Tongue (tissue), 2 donors: ENCODE measurements around the gene TBL1X. TPM values are rescaled to one million over a fixed set of nuclear protein-coding genes. Genes with fewer than 3 reads are reported as not detected.

Experiments used
- DNase-seq: peaks from one replicate; pipeline ENCODE4 v3.0.0-alpha.2; 2015
- total RNA-seq: library from RNA; depleted of rRNA; stranded (reverse); fragments of >200 nt; gene quantifications from one replicate; pipeline ENCODE4 v1.2.3, GENCODE V29; 2014

TBL1X gene
- total RNA-seq, 1 donor from 2014 or later, result 27.7 TPM

GRCh38 chrX:9628779-9629493 is 164.1 kb downstream of the TBL1X start:
- no peak for DNase-seq

GRCh38 chrX:9634551-9634950 is 169.7 kb downstream of the TBL1X start:
- no peak for DNase-seq

GRCh38 chrX:9635368-9635767 is 170.5 kb downstream of the TBL1X start:
- peak; percentile 8 for DNase-seq

- DNase-seq, result peak; percentile 19
Measured at GRCh38 chrX:9635803-9636202, 170.9 kb downstream of the TBL1X start.

- DNase-seq, result no peak
Measured at GRCh38 chrX:9638871-9639270, 174.0 kb downstream of the TBL1X start.

- DNase-seq, result peak; percentile 68
Measured at GRCh38 chrX:9642270-9642995, 177.6 kb downstream of the TBL1X start.

- no peak for DNase-seq
Measured at GRCh38 chrX:9643807-9644206, 178.9 kb downstream of the TBL1X start.

- peak; percentile 11 for DNase-seq
Measured at GRCh38 chrX:9644335-9644734, 179.5 kb downstream of the TBL1X start.

GRCh38 chrX:9646471-9647224 is 181.8 kb downstream of the TBL1X start:
- peak; percentile 30 for DNase-seq

GRCh38 chrX:9647431-9647830 is 182.6 kb downstream of the TBL1X start:
- DNase-seq, result peak; percentile 66

- DNase-seq, result no peak
Measured at GRCh38 chrX:9650091-9650490, 185.2 kb downstream of the TBL1X start.

GRCh38 chrX:9651737-9652136 is 186.9 kb downstream of the TBL1X start:
- no peak for DNase-seq

- DNase-seq, result no peak
Measured at GRCh38 chrX:9654929-9655328, 190.1 kb downstream of the TBL1X start.

GRCh38 chrX:9656277-9656676 is 191.4 kb downstream of the TBL1X start:
- peak; percentile 63 for DNase-seq

- DNase-seq, result no peak
Measured at GRCh38 chrX:9656871-9657270, 192.0 kb downstream of the TBL1X start.

GRCh38 chrX:9657590-9658256 is 192.9 kb downstream of the TBL1X start:
- no peak for DNase-seq

- no peak for DNase-seq
Measured at GRCh38 chrX:9658409-9658808, 193.6 kb downstream of the TBL1X start.

GRCh38 chrX:9659571-9660195 is 194.8 kb downstream of the TBL1X start:
- DNase-seq, result no peak

GRCh38 chrX:9662148-9662547 is 197.3 kb downstream of the TBL1X start:
- DNase-seq, result no peak

- DNase-seq, result no peak
Measured at GRCh38 chrX:9663216-9663615, 198.4 kb downstream of the TBL1X start.

GRCh38 chrX:9664224-9664623 is 199.4 kb downstream of the TBL1X start:
- no peak for DNase-seq

GRCh38 chrX:9665113-9665512 is 200.3 kb downstream of the TBL1X start:
- peak; percentile 24 for DNase-seq
